GM19043 (cell line): ENCODE data around the gene SNN.

Source experiments
- ATAC-seq: cut with Tn5 transposase; IDR thresholded peaks from one replicate; pipeline ENCODE4 v1.9.1; 2021; ENCODE audit warnings: low read depth; ENCODE audit not compliant: unreplicated experiment

Gene SNN

DNA sequence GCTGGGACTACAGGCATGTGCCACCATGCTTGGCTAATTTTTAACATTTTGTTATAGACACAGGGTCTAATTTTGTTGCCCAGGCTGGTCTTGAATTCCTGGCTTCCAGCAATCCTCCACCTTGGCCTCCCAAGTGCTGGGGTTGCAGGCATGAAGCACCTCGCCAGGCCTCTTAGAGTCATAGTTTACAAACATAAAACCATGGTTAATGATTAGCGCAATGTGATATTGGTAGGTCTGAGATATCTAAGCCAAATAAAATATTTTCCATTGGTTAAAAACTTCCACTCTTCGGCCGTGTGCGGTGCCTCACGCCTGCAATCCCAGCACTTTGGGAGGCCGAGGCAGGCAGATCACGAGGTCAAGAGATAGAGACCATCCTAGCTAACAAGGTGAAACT is 57.8 kb downstream of the SNN start:
- ATAC-seq, result no peak

DNA sequence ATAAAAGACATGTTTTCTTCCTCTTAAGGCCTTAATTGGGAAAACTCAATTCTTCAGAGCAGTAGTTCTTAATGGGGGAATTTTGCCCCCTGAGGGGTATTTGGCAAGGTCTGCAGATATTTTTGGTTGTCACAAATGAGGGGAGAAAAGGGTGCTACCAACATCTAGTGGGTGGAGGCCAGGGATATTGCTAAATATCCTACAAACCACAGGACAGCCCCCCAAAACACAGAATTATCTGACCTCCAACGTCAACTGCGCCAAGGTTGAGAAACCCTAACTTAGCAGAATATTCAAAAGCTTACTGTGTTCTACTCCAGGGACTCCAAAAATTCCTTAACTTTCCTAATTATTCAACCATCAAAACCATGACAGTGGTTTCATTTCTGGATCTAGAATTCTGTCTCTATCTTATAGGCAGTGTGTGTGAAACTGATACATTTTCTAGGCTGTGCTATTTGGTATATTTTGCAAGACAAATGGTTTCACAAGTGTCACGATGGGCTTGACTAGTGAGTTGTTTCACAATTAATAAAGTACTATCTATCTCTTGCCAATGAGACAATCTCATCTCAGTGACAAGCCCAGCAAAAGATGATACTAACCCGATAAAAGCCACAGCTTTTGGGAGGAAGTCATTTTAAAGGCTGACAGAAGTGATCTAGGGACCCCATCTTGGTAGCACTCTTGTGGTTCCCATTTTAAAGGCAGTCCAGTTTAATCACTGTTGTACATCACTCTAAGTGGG is 59.7 kb downstream of the SNN start:
- ATAC-seq, result no peak
